Activated T-cell treated with anti-CD3 and anti-CD28 coated beads, Interleukin-2, amount 50 U/mL, for 48 hours (primary cell): ENCODE measurements around the gene TFB2M.
"Not testable (repeated sequence)": the region's sequence is repeated elsewhere in the genome, so short reads cannot be mapped to it uniquely, and the experiment has no call there.

Experiments
- DNase-seq, 2 experiments: peaks; one replicate each; pipeline ENCODE4 v3.0.0-alpha.2; 2020

Gene TFB2M

GRCh38 chr1:246566128-246566812 is at the start of gene TFB2M, which contains the start of gene CNST:
Gene TFB2M, minus strand, starts transcription at chr1:246566261. Its CDS starts 123 bp downstream, at chr1:246566138.
Gene CNST, plus strand, starts transcription at chr1:246566456. Its CDS starts 25,107 bp downstream, at chr1:246591563.
- DNase-seq, result peak; percentile 96 to 98

DNA sequence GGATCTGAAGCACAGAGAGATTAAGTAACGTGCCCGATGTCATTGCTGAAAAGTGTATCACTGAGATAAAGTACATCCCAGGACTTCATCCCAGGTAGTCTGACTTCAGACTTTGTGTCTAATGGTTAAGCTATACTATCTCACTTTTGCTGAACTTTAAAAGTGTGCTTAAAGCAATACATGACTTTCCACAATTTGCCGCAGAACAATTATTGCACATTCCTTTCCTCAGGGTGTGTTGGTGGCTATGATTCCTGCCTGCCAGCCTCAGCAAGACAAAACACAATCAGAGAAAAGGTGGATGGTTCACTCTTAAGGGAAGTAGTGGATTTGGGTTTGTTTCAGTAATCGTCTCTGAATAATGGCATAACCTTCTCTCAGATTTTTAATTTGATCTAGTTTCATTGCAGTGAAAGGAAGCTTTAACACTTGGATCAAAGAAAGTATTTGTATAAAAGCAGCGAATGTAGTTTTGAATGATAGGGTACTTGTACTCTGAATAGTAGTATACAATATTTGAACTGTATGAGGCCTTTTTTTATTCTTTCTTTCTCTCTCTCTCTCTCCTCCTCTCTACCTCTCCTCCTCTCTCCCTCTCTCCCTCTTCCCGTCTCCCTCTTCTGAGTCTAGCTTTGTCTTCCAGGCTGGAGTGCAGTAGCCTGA is 47.2 kb upstream of the TFB2M start:
- DNase-seq, result no peak

DNA sequence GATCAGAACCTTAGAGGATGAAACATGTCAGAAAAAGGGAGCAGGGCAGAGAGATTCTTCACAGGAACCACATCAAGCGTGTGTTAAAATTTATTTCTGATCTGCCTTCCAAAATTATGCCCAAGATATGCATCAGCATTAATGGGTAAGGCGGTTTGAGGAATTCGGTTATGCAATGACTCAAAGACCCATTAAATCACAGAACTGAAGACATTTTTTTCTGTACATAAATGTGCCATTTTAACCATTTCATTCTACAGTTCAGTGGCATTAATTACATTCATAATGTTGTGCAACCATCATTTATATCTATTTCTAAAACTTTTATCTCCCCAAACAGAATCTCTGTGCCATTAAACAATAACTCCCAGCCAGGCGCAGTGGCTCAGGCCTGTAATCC is 43.6 kb upstream of the TFB2M start:
- DNase-seq, result no peak

GRCh38 chr1:246608616-246609376 is 42.7 kb upstream of the TFB2M start:
- peak; percentile 47 to 55 for DNase-seq

GRCh38 chr1:246607462-246607861 is 41.4 kb upstream of the TFB2M start:
- DNase-seq, result no peak

- not testable (repeated sequence) for DNase-seq
Measured at GRCh38 chr1:246605231-246605630, 39.2 kb upstream of the TFB2M start.

DNA sequence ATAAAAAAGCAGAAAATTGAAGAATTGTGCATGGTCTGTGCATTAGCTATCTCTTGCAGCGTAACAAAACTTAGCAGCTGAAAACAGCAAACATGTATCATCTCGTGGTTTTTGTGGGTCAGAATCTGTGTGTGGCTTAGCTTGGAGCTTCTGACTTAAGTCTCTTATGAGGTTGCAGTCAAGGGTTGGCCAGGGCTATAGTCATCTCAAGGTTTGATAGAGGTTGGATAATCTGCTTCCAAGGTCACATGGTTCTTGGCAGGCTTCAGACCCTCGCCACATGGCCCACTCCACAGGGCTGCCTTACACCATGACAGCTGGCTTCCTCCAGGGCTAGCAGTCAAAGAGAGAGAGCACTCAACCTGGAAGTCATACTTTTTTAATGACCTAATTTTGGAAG is 36.1 kb upstream of the TFB2M start:
- peak in 1 of 2 experiments; percentile 35 for DNase-seq

GRCh38 chr1:246600579-246600978 is 34.5 kb upstream of the TFB2M start:
- no peak for DNase-seq

- DNase-seq, result no peak
Measured at GRCh38 chr1:246599315-246599714, 33.3 kb upstream of the TFB2M start.

DNA sequence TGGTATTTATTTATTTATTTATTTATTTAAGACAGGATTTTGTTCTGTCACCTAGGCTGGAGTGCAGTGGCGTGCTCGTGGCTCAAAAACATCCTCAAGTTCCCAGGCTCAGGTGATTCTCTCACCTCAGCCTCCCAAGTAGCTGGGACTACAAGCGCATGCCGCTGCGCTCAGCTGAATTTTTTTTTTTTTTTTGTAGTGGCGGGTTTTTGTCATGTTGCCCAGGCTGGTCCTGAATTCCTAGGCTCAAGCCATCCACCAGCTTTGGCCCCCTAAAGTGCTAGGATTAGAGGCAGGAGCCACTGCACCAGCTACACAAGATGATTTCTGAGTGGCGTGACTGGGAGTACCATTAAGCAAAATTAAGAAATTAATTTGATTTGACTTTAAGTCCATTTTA is 31.9 kb upstream of the TFB2M start:
- no peak for DNase-seq

DNA sequence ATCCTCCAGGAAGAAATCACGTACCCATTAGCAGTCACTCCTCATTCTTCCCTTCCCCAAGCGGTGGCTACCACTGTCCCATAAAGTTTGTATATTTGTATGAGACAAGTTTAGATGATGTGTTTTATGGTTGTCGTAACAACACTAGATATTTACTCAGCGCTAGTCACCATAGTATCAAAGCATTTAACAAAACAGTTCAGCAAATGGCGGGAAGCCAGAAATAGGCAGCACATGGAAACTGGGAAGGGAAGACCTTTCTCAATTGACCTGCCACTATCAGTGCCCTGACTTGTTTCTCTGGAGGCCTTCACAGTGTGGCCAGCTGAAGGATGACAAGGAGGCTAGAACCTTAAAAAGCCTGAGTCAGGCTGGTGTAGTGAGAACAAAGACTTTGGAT is 31.3 kb upstream of the TFB2M start:
- no peak for DNase-seq

DNA sequence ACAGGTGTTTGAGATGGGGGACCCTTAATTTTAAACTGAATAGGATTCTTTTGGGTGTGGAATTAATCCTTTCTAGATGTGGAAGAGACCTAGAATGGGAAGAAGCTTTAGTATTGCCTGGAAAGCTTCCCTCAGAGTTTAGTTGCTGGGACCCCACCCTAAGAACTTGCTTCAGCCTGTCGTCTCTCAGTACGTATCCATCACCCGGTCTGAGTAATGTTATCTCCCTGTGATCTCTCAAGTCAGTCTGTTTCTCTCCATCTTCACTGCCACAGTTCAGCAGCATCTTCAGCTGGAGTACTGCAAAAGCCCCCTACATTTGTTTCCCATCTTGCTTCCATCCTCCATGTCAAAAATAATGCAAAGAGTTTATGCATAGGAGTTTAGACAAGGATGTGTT is 29.1 kb upstream of the TFB2M start:
- DNase-seq, result no peak

GRCh38 chr1:246592695-246593094 is 26.6 kb upstream of the TFB2M start:
- no peak for DNase-seq

DNA sequence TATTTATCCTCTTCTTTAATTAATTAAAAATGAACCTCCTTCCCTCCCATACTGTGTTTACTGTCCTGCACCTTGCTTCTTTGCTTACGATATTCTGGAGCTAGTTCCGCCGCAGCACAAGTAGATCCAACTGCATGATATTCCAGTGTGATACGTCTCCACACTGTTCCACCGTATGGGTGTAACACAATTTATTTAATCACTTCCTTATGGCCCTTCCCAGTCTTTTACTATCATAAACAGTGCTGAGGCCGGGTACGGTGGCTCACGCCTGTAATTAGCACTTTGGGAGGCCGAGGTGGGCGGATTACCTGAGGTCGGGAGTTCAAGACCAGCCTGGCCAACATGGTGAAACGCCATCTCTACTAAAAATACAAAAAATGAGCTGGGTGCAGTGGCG is 25.9 kb upstream of the TFB2M start:
- DNase-seq, result no peak

- no peak for DNase-seq
Measured at GRCh38 chr1:246591504-246591903, 25.4 kb upstream of the TFB2M start.

DNA sequence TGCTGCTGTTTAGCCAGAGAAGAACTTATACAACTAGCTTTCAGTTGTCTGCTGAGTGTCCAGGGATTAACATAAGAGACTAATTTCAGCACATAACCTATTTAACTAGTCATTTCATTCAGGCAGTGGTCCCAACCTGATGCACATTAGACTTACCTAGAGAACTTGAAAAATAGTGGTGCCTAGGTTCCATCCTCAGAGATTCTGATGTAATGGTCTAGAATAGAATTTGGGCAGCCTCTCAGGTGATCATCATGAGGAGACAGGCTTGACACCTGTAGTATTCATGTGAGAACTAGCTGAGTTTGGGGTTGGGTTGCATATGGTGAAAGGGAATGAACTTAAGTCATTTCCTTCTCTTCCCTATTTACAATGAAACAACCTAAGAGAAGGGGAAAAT is 25.0 kb upstream of the TFB2M start:
- DNase-seq, result no peak

DNA sequence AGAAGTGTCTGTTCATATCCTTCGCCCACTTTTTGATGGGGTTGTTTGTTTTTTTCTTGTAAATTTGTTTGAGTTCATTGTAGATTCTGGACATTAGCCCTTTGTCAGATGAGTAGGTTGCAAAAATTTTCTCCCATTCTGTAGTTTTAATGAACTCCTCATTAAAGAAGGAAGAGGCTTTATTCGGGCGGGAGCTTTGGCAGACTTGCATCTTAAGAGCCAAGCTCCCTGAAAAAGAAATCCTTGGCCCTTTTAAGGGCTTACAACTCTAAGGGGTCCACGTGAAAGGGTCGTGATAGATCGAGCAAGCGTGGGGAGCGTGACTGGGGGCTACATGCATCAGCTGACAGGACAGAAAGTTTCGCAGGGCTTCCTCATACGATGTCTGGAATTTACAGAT is 23.9 kb upstream of the TFB2M start:
- DNase-seq, result not testable (repeated sequence)

DNA sequence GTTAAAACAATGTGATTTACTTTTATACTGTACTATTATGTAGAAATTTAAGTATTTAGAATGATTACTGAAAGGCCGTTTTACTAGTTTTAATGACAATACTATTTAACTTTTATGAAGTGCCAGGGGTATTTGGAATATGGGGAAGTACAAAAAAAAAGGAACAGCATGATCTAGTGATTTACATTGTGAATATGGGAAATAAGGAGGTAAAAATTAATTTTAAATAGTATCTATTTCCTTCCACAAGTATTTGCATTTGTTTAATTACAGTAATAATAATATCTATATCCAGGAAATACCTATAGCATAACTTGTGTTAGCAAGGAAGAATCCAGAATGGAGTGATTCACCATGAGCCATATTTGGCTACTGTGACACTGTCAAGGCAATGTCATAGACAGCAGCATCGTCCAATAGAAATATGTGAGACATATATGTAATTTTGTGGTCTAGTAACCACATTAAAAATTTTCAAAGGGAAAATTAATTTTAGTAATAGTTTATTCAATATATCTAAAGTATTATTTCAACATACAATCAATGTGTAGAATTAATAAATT is 22.2 kb upstream of the TFB2M start:
- DNase-seq, result no peak

DNA sequence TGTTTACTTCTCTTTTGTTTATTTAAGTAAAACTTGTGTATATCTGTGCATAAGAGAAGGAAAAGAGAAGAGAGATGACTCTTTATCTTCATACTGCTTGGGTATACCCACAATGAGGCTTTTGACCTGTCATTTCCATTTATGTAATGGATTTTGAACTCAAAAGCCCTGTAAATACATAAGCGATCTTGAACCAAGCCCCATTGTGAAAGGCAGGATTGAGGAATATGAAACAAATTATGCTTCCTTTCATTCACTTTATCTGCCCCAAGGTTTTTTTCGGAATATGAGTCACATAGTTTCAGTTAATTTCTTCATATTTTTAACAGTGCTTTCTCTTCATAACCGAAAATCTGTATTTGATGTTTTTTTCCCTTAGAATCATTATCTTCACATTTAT is 21.5 kb upstream of the TFB2M start:
- no peak for DNase-seq

DNA sequence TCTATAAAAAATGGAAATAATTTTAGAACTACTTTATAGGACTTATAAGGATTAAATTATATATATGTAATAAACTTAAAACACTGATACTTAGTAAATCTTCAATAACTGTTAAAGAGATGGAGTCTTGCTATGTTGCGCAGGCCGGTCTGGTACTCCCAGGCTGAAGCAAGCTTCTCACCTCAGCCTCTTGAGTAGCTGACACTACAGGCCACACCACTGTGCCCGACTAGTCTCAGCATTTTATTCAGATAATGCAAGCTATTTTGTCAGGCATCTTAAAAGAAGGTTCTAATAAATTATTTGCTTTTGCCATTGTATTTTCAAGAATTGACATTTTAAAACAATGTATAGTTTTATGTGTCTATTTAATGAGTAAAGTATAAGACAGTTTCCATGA is 21.0 kb upstream of the TFB2M start:
- DNase-seq, result no peak

GRCh38 chr1:246583448-246584185 is 17.6 kb upstream of the TFB2M start:
- DNase-seq, result no peak

GRCh38 chr1:246583056-246583440 is 17.0 kb upstream of the TFB2M start:
- DNase-seq, result no peak
